Panc1 (cell line): ENCODE measurements around the gene MAPK4.

Experiments
- CTCF ChIP-seq: fragments of 450-650 bp; IDR thresholded peaks from 2 replicates; pipeline ENCODE4 v1.5.1; 2017; ENCODE audit warnings: mild to moderate bottlenecking
- POLR2AphosphoS5 ChIP-seq: IDR thresholded peaks from 2 replicates; pipeline ENCODE4 v1.6.1; 2012; ENCODE audit warnings: mild to moderate bottlenecking, low read depth, low read length, moderate library complexity
- TCF7L2 ChIP-seq: IDR thresholded peaks from 2 replicates; pipeline ENCODE4 v1.6.1; 2011; ENCODE audit warnings: mild to moderate bottlenecking, low read depth, low read length, inconsistent platforms
- TF ChIP-seq, protein P1 (sequence below), 2 experiments: IDR thresholded peaks; 2 replicates each; pipeline ENCODE4 v1.6.1; 2011 to 2012; ENCODE audit warnings: low read depth in 2 of 2, control low read depth in 1 of 2, low read length in 1 of 2, mild to moderate bottlenecking in 1 of 2, moderate library complexity in 1 of 2; ENCODE audit not compliant: insufficient read depth in 1 of 2

DNA sequence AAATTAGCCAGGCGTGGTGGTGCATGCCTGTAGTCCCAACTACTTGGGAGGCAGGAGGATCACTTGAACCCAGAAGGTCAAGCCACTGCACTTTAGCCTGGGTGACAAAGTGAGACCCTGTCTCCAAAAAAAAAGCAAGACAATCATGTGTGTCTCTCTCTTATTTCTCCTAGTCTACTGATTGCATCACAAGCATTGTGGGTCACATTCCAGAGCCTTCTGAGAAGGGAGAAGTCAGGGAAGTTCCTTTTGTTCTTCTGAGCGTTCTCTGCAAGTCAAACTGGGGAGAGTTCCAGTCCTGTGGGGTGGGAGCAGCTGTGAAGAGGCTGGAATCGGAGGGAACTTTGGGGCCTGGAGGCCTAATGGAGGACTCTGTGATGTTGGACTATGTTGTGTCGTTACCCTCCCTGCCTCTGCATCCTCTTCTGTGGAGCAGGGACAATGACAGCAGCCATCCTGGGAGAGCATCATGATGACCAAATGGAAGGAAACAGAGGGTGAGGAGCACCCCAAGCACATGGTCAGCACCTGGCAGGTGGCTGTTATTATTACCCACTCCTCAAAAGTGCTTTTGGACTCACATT is 144.6 kb downstream of the MAPK4 start:
- TF ChIP-seq CTCF (no peak), POLR2AphosphoS5 (no peak), TCF7L2 (no peak)
- TF ChIP-seq, protein P1, sequence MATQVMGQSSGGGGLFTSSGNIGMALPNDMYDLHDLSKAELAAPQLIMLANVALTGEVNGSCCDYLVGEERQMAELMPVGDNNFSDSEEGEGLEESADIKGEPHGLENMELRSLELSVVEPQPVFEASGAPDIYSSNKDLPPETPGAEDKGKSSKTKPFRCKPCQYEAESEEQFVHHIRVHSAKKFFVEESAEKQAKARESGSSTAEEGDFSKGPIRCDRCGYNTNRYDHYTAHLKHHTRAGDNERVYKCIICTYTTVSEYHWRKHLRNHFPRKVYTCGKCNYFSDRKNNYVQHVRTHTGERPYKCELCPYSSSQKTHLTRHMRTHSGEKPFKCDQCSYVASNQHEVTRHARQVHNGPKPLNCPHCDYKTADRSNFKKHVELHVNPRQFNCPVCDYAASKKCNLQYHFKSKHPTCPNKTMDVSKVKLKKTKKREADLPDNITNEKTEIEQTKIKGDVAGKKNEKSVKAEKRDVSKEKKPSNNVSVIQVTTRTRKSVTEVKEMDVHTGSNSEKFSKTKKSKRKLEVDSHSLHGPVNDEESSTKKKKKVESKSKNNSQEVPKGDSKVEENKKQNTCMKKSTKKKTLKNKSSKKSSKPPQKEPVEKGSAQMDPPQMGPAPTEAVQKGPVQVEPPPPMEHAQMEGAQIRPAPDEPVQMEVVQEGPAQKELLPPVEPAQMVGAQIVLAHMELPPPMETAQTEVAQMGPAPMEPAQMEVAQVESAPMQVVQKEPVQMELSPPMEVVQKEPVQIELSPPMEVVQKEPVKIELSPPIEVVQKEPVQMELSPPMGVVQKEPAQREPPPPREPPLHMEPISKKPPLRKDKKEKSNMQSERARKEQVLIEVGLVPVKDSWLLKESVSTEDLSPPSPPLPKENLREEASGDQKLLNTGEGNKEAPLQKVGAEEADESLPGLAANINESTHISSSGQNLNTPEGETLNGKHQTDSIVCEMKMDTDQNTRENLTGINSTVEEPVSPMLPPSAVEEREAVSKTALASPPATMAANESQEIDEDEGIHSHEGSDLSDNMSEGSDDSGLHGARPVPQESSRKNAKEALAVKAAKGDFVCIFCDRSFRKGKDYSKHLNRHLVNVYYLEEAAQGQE (IDR thresholded peaks at IDR 0.05; ENCODE audit: insufficient read depth in 1 of 2, low read depth in 2 of 2, low read length in 1 of 2), result no peak
